GM18499 (cell line): Measurements from ENCODE around the gene ARSG.
"Not testable (repeated sequence)": the region's sequence is repeated elsewhere in the genome, so short reads cannot be mapped to it uniquely, and the experiment has no call there.

ENCODE experiments used
- ATAC-seq: cut with Tn5 transposase; IDR thresholded peaks from one replicate; pipeline ENCODE4 v1.9.1; 2021; ENCODE audit warnings: moderate number of reproducible peaks; ENCODE audit not compliant: insufficient read depth, unreplicated experiment

Gene ARSG

DNA sequence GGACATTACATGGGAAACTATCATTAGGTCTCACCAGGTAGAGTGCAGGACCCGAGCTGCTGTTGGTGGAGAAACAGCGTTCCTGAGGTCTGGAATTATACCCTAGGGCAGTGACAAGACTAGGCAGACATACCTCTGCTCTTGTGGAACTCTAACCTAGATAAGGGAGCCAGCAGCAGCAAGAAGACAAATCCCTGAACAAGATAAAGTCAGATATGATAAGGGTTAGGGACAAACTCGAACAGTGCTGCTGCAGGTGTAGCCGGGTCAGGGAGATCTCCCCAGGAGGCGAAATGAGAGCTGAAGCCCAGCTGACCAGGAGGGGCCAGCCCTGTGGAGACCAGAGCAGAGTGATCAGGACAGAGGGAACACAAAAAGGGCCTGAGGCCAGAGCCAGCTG is 34.7 kb downstream of the ARSG start:
- no peak for ATAC-seq

DNA sequence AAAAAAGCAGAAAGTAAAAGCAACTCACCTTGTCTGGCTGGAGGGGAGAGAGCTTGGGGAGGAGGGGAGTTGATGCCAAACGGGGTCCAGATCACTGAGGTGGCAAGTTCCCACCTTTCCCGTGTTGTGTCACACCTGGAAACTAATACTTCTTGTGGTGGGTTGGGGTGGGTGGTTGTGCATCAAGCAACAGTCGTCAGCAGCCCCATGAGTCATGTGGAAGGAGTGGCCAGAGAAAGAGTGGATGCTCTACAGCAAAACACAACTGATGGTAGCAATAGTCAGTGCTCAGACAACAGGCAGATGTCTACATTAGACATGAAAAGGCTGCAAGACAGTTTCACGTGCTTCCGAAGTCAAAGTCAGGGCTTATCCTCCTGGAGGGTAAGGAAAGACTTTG is 35.4 kb downstream of the ARSG start:
- ATAC-seq, result no peak

DNA sequence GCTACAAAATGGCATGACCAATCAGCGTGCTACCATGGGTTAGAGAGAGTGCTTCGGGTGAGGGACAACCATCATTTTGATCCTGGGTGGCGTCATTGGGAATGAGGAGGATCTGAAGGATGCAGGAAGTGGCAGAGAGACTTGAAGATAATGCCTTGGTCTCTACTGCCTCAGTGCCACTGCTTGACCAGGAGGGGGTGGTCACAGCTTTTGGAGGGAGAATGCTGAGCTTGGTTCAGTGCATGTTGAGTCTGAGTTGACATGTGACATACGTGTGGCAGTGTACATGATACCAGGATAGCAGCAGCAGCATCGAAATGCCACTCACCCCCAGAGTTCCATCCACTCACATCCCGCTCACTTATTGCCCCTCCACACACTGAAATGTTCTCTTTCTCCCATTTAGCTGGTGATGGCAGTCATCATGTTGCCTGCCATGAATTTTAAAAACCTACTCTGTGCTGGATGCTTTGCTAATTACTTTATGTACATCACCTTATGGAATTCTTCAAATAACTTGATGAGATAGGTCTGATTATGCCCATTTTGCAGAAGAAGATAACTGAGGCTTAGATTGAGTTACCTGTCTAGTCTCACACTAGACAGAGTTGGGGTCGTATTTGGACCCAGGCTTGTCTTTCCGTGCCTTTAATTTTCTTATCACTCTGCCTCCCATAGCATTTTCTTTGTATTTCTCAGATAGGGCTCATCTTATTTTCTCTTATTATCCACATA is 36.7 kb downstream of the ARSG start:
- ATAC-seq, result no peak

DNA sequence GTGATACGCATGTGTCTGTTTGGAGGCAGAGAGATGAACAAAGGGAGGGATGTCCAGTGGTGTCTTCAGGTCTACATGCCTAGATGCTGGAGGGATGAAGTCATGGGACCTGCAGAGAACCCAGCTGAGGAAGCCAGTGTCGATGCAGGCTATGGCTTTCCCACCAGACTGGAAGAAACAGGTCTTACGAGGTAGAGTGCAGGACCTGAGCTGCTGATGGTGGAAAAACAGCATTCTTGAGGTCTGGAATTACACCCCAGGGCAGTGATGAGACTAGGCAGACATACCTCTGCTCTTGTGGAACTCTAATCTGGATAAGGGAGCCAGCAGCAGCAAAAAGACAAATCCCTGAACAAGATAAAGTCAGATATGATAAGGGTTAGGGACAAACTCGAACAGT is 37.4 kb downstream of the ARSG start:
- no peak for ATAC-seq

DNA sequence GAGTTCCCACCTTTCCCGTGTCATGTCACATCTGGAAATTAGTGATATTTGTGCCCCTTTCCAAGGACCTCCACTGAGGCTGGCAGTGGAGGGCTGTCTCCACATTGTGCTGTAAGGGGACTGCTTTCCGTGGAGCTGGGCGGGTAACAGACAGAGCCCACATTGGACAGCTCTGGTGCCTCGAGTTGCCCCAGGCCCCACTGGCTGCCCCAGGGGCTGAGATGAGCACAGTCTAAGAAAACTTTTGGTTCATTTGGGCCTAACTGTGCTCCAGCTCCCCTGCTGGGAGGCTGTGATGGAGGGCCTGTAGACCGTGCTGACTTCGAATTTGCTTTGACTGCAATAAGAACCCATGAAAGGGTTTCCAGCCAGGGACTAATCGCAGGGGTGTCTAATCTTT is 38.0 kb downstream of the ARSG start:
- ATAC-seq, result no peak

DNA sequence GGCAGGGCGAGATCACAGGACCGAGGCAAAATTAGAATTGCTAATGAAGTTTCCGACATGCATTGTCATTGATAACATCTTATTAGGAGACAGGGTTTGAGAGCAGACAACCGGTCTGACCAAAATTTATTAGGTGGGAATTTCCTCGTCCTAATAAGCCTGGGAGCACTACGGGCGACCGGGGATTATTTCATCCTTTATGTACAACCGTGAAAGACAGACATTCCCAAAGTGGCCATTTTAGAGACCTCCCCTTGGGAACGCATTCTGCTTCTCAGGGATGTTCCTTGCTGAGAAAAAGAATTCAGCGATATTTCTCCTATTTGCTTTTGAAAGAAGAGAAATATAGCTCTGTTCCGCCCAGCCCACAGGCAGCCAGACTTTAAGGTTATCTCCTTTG is 40.6 kb downstream of the ARSG start:
- ATAC-seq, result not testable (repeated sequence)

DNA sequence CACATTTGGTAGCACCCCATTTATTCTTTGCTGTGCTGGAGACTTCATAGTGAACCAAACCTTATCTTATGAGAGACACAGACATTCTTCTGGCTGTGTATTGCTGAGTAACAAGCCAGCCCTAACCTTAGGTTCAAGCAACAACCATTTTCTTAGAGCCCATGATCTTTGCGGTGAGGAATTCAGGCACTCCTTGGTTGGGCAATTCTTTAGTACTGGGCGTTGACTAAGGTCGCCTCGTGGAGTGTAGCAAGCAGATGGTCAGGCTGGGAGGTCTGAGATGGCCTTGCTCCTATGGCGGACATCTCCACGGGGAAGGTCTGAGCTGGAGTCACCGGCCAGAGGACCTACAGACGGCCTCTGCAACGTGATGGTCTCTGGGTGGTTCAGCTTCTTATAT is 43.1 kb downstream of the ARSG start:
- no peak for ATAC-seq

DNA sequence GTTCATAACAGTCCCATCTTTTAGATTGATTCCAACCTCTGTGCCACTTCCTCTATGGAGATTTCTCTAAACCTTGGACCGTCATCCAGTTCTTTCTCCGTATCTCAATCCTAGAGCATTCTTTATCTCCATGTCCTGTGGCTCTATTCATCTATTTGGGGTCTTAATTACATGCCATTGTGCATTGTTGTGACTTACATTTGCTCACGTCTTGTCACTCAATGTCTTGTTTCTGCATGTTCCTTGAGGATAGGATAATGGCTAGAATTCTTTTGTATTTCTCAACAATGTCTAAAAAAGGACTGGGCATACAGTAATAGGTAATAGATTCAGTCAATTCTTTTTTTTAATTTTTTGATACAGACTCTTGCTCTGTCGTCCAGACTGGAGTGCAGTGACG is 50.2 kb downstream of the ARSG start:
- no peak for ATAC-seq

DNA sequence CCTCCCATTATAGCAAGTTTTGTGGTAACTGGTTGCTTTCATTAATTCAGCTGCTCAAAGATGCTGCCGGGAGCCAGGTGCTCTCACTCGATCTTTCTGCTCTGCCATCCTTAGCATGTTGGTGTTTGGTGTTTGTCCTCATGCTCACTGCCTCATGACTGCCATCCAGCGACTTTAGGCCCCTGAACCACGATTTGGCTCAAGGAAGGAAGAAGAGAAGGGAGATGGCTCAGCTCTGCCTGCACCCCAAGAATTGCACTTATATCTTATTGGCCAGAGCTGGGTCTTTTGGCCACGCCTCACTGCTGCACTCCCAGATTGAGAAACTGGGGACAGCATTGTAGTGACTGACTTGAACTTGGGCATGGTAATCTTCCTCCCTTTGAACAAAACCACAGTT is 52.7 kb downstream of the ARSG start:
- ATAC-seq, result no peak

DNA sequence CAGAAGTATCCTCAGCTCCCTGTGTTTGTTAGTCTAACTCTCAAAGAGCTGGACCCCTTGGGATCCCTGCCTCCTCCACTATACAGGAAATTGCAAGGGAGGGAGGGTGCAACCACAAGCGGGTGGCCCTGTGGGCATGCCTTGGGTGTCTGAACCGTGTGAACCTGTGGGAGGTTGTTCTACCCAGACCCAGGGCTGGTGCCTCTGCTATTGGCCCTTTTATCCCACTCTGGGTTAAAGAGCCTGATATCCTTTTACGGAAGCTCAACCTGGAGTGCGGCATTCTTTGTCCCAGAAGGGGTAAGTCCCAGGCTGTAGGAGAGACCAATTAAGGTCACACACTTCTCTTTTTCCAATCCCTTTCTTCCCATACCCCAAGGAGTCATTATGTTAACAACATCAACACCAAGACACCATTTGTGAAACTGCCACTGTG is 53.4 kb downstream of the ARSG start:
- no peak for ATAC-seq

DNA sequence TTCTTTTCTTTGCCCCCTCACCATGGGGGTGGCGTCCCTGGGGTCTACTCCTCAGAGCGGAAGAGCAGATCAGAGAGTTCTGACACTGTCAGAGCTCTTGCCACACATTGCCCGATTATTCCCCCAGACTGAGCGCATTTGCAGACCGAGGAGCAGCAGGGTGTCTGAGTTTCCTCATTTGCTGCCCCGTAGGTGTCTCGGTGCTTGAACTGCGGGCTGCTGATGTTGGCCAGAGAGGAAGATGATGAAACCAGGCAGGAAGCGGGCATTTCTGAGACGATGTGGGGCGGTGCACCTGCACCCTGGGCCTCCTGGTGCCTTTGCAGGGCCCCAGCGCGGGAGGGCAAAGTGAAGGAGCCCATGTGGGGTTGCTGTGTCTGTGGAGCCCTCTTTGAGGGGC is 55.2 kb downstream of the ARSG start:
- no peak for ATAC-seq

DNA sequence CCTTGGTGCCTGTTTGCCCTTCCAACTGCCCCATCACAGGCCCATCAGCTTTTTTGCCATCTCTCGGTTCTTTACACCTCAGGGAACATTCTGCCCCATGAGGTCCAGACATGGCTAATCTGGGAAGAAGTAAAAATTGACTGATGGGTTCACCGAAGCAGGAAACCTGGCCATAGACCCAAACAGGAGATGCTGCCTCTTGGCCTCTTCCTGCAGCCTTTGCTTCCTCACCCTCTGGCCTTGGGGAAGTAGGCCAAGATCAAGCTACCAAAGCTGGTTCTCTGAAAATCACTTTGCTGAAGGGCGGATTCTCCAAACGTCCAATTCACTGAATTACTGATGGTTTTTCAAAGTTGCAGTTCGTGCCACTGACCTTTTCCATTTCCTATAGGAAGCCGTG is 56.1 kb downstream of the ARSG start:
- no peak for ATAC-seq

DNA sequence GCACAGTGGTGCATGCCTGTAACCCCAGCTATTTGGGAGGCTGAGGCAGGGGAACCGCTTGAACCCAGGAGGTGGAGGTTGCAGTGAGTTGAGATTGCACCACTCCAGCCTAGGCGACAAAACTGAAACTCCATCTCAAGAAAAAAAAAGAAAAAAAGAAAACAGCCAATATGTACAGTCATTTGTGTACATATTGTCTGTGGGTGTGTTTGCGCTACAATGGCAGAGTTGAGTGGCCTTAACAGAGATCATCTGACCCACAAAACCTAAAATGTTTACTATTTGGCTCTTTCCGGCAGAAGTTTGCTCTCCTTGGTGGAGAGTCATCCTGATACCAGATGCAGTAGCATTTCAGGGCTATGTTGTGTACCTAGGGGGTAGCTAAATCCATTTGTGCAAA is 57.9 kb downstream of the ARSG start:
- peak; percentile 43 for ATAC-seq

DNA sequence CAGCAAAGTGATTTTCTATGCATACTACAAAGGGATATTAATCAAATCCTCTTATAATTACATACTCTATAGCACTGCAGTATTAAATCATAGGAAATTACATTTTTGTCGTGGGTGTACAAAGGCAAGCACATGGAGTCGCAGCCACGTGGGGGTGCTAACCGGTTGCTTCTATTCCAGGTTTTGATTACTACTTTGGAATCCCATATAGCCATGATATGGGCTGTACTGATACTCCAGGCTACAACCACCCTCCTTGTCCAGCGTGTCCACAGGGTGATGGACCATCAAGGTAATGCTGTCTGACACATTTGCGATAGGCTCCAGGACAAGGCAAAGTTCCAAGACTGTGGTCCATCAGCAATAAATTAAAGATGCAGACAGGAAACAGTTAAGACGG is 60.1 kb downstream of the ARSG start:
- no peak for ATAC-seq

DNA sequence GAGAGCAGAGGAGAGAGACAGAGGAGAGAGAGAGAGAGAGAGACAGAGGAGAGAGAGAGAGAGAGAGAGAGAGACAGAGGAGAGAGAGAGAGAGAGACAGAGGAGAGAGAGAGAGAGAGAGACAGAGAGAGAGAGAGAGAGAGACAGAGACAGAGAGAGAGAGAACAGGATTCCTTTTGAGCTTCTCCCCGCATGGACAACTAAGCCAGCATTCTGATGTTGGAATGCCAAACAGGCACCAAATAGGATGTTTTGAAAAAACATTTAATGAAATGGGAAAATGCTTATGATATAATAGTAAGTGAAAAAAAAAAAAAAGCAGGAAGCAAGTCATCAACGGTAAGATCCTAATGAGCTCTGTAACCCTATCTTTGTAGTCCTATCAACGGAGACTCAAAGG is 60.7 kb downstream of the ARSG start:
- no peak for ATAC-seq

DNA sequence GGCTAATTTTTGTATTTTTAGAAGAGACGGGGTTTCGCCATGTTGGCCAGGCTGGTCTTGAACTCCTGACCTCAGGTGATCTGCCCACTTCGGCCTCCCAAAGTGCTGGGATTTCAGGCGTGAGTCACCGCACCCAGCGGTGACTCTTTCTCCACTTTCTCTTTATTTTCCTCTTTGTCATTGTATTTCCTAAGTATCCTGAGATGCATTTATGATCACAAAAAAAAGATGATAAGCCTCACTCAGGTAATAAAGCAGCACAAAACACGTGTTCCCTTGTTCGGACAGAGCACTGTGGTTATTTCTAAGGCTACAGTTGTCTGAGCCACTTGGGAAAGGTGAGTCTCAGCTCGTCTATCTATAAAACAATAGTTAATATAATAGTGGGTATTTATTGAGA is 61.4 kb downstream of the ARSG start:
- not testable (repeated sequence) for ATAC-seq

DNA sequence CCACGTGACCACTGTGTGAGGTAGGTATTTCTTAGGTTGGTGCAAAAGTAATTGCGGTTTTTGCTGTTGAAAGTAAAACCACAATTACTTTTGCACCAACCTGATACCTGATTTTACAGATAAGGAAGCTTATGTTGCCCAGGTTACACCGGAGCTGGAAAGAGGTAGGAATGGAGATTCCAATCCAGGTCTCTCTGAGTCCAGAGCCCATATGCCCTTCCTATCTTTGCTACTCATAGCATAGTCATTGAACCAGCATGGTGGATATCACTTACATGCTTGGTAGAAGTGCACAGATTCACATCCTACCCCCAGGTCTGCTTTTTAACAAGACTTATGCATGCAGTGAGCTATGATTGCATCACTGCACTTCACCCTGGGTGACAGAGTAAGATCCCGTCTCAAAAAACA is 61.8 kb downstream of the ARSG start:
- no peak for ATAC-seq

DNA sequence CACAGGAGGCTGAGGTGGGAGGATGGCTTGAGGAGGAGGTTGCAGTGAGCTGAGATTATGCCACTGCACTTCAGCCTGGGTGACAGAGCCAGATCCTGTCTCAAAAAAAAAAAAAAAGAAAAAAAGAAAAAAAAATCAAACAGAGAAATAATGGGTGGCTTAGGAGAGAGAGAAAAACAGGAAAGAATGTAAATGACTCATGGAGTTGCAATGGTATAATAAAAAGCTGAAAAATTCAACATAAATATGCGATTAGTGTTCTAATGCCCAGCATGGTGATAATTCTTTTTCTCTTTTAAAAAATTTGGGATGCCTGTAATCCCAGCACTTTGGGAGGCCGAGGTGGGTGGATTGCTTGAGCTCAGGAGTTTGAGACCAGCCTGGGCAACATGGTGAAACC is 63.0 kb downstream of the ARSG start:
- ATAC-seq, result not testable (repeated sequence)

DNA sequence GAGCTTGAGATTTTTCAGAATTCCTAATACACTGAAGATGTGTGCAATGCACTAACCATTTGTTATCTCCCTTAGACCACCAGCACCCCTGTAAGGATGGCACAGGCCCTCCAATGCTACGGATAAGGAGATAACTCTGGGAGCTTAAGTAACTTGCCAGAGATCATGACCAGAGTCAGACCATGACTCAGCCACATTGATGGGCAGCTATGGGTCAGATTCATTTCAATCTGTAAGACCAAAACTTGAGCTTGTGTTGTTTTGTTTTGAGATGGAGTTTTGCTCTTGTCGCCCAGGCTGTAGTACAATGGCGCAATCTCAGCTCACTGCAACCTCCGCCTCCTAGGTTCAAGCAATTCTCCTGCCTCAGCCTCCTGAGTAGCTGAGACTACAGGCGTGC is 63.8 kb downstream of the ARSG start:
- not testable (repeated sequence) for ATAC-seq

DNA sequence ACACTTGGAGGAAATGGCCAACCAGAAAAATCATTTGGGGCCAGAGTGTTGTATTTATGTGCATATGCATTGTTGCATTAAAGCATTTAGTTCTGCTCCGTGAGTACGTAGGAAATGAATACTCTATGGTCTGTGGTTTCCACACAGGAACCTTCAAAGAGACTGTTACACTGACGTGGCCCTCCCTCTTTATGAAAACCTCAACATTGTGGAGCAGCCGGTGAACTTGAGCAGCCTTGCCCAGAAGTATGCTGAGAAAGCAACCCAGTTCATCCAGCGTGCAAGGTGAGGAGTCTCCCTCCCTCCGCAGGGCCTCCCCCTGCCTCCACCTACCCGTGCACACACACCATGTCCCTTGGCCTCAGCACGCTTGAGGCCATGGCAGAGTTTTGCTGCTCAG is 65.2 kb downstream of the ARSG start:
- ATAC-seq, result peak; percentile 87

DNA sequence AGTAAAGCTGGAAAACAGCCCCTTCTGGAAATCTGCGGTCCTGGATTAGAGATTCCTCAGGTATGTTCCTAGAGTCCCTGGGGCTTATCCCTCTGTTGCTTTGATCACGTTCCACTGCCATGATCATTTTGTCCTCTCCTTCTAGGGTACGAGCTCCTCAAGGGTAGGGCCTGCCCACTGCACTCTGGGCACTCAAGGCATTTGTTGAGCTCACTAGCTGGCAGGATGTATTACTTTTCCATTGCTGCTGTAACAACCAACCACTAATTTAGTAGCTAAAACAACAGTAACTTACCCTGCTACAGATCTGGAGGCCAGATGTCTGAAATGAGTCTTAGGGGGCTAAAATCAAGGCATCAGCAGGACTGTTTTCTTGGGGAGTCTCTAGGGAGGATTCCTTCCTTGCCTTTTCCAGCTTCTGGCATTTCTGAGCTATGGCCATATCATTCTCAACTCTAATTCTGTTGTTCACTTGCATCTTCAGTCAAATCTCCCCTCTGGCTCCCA is 65.7 kb downstream of the ARSG start:
- ATAC-seq, result no peak

DNA sequence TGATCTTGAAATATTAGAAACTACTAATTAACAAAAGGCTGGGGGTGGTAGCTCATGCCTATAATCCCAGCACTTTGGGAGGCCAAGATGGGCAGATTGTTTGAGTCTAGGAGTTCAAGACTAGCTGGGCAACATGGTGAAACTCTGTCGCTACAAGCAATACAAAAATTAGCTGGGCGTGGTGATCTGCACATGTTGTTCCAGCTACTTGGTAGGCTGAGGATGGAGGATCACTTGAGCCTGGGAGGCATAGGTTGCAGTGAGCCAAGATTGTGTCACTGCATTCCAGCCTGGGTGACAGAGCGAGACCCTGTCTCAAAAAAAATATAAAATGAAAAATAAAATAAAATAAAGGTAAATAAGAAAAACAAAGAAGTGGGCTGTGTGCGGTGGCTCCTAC is 66.6 kb downstream of the ARSG start:
- no peak for ATAC-seq
